ENCODE measurements around the gene COPB1. TPM values are rescaled to one million over a fixed set of nuclear protein-coding genes. Genes with fewer than 3 reads are reported as not detected.

COPB1 gene
- total and polyA plus RNA-seq, 9 of the 15 experiments (the other 6 are each of a cell fraction or from before 2014, with no cell fraction given): 64.7 to 188 (median 91.6) TPM

GRCh38 chr11:14443638-14444037, 56.0 kb downstream of the COPB1 start:
- in situ Hi-C loops (cut with MboI) (no loop called here), intact Hi-C loops (cut with micrococcal nuclease) (no loop called here)
- POLR2A ChIA-PET: no interaction called here
- no peaks in the 10 kb centered on the region for H3K36me3 ChIP-seq (ENCODE audit: control insufficient read depth, insufficient read depth, low read length)
- H3K4me3 ChIP-seq: no peak overlapping the region
- no peak for TF ChIP-seq RBM22 (IDR thresholded peaks at IDR 0.05; ENCODE audit: low read depth, low read length, poor library complexity, severe bottlenecking)
- TF ChIP-seq NFIC (IDR thresholded peaks at IDR 0.05): peak; percentile 86
- peak in 1 of 2 experiments; percentile 28; a peak in 1 of 4 replicates for TF ChIP-seq RCOR1 (IDR thresholded peaks at IDR 0.05; ENCODE audit: borderline replicate concordance in 1 of 2, low read depth in 2 of 2, low read length in 2 of 2)
- peak; percentile 70; the same call in 1 of the 2 replicates for TF ChIP-seq CTBP1 (IDR thresholded peaks at IDR 0.05; ENCODE audit: borderline replicate concordance)
- no peaks in the 10 kb centered on the region for H3K4me1 ChIP-seq (replicated peaks in 1 of 2; ENCODE audit: control insufficient read depth in 2 of 2, insufficient read depth in 2 of 2, low read length in 2 of 2)
- H3K79me2 ChIP-seq (ENCODE audit: control insufficient read depth, insufficient read depth, low read length): no peaks in the 10 kb centered on the region
- DNase-seq (ENCODE audit: extremely low read depth in 1 of 4, low spot score in 3 of 4) (peak in 1 of 4 experiments; percentile 53), FAIRE-seq (no peak), ATAC-seq (no peak)
- no peak overlapping the region for H3K4me2 ChIP-seq (ENCODE audit: insufficient read depth, low read length)
- no TSS peak for BruUV-seq (replicated peaks)
- H4K20me1 ChIP-seq (replicated peaks; ENCODE audit: control insufficient read depth, insufficient read depth, low read length): no peaks in the 10 kb centered on the region
- no peak overlapping the region for H2AFZ ChIP-seq (ENCODE audit: low read depth, low read length)
- 13% methylated on average over 1 of the region's 1 CpG for WGBS (ENCODE audit: insufficient coverage, low coverage, missing lambda C conversion rate)
- CTCF ChIA-PET (ENCODE audit: low intra/inter-chr PET ratio): no interaction called here
- no peaks in the 10 kb centered on the region for H3K9me3 ChIP-seq (replicated peaks; ENCODE audit: control insufficient read depth, insufficient read depth, low read depth, low read length)
- no peaks in the 10 kb centered on the region for H3K9me1 ChIP-seq (ENCODE audit: control insufficient read depth, insufficient read depth, low read length)
- H3K9ac ChIP-seq (ENCODE audit: insufficient read depth in 1 of 2, low read depth in 2 of 2, low read length in 2 of 2): no peak overlapping the region
- no peak overlapping the region for H3K27ac ChIP-seq (ENCODE audit: extremely low read depth, low read depth, low read length)
- H3K27me3 ChIP-seq (ENCODE audit: control insufficient read depth in 2 of 2, insufficient read depth in 2 of 2, low read length in 2 of 2): no peaks in the 10 kb centered on the region

GRCh38 chr11:14435717-14436512, 63.7 kb downstream of the COPB1 start:
- no TSS peak for BruUV-seq (replicated peaks)
- Histone ChIP-seq H2AFZ (ENCODE audit: low read depth, low read length) (no peak overlapping the region), H4K20me1 (replicated peaks; ENCODE audit: control insufficient read depth, insufficient read depth, low read length) (no peaks in the 10 kb centered on the region), H3K4me1 (replicated peaks in 1 of 2; ENCODE audit: control insufficient read depth in 2 of 2, insufficient read depth in 2 of 2, low read length in 2 of 2) (no peaks in the 10 kb centered on the region; a peak in 2 of 5 replicates), H3K9ac (ENCODE audit: insufficient read depth in 1 of 2, low read depth in 2 of 2, low read length in 2 of 2) (no peak overlapping the region), H3K9me3 (replicated peaks; ENCODE audit: control insufficient read depth, insufficient read depth, low read depth, low read length) (no peaks in the 10 kb centered on the region), H3K79me2 (ENCODE audit: control insufficient read depth, insufficient read depth, low read length) (no peaks in the 10 kb centered on the region), H3K9me1 (ENCODE audit: control insufficient read depth, insufficient read depth, low read length) (no peaks in the 10 kb centered on the region), H3K4me3 (no peak overlapping the region), H3K36me3 (ENCODE audit: control insufficient read depth, insufficient read depth, low read length) (no peaks in the 10 kb centered on the region), H3K27me3 (ENCODE audit: control insufficient read depth in 2 of 2, insufficient read depth in 2 of 2, low read length in 2 of 2) (no peaks in the 10 kb centered on the region), H3K27ac (ENCODE audit: extremely low read depth, low read depth, low read length) (no peak overlapping the region), H3K4me2 (ENCODE audit: insufficient read depth, low read length) (no peak overlapping the region)
- ATAC-seq (no peak), DNase-seq (ENCODE audit: extremely low read depth in 1 of 4, low spot score in 3 of 4) (no peak), FAIRE-seq (no peak)
- in situ Hi-C loops (cut with MboI) (no loop called here), intact Hi-C loops (cut with micrococcal nuclease) (no loop called here)
- ChIA-PET POLR2A (interaction anchor here (0.6 to 0.8 kb wide), 3 partner anchors 17 to 745 kb away, joined by 3 read pairs; no protein-coding TSS in a partner anchor), CTCF (ENCODE audit: low intra/inter-chr PET ratio) (no interaction called here)
- WGBS (ENCODE audit: insufficient coverage, low coverage, missing lambda C conversion rate): 5% methylated on average over 3 of the region's 3 CpGs
- TF ChIP-seq CREM (IDR thresholded peaks at IDR 0.05; ENCODE audit: low read depth) (no peak), MYNN (IDR thresholded peaks at IDR 0.05) (no peak), MYNN (CRISPR knock-in tag; IDR thresholded peaks at IDR 0.05) (no peak), YBX1 (IDR thresholded peaks at IDR 0.05) (no peak), HNRNPH1 (optimal IDR thresholded peaks at IDR 0.05; ENCODE audit: low read depth, low read length) (no peak), GTF2E2 (tag; IDR thresholded peaks at IDR 0.05) (no peak), NR3C1 (CRISPR knock-in tag; IDR thresholded peaks at IDR 0.05) (no peak), ZNF347 (CRISPR knock-in tag; IDR thresholded peaks at IDR 0.05; ENCODE audit: low read depth) (no peak)

All from K562 (cell line).